DMS153 (cell line): ENCODE measurements around the gene C17orf113.
"Not testable (repeated sequence)": the region's sequence is repeated elsewhere in the genome, so short reads cannot be mapped to it uniquely, and the experiment has no call there.

ENCODE experiments used
- DNase-seq: peaks from one replicate; lab custom pipeline; 2025; lab: John Stamatoyannopoulos, UW

The C17orf113 gene

DNA sequence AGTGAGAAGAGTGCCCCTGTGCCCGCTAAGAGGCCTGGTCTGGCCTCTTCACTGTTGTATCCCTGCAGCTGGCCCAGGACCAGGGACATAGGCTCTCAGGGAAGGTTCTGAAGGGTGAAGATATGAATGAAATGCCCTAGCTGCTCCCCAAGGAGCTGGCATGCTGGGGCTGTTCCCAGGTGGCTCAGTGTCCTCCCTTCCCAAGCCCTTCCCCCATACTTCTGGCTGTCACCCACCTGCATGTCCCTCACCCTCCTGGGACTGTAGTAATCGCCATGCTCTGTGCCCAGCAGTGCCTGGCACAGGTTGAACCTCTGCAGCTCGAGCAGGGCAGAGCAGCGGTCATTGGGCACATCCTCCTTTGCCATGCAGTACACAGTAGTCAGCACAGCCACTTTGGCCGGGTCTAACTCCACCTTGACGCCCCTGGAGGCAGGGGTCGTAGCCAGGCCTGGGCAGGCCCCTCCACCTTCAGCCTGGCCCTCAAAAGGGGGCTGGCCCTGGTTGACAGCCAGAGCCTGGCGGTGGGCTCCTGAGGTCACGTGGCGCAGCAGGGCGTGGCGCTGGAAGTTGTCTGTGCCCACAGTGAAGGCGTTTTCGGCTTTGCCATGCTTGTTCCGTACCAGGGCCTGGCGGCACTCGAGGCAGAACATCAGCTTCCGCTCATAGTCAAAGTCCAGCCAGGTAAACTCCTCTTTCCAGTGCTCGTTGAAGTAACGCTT is 7.6 kb downstream of the C17orf113 start:
- DNase-seq, result no peak

DNA sequence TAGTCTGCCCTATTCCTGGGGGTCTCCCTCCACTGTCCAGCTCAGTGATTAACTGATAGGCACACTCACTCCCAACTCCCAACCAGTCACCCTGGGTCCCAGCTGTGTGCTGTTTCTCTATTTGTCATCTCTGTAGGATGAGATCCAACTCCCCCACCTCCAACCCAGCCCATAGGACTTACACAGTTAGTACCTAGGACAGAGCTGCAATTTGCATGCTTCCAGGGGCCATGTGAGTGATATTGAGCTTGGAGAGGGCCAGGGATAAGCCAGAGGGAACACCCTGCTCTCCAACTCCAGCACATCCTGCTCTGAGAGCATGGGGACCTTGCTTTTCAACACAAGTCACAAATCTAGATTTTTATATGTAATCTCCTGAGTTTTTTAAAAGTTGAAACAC is 8.8 kb downstream of the C17orf113 start:
- no peak for DNase-seq

DNA sequence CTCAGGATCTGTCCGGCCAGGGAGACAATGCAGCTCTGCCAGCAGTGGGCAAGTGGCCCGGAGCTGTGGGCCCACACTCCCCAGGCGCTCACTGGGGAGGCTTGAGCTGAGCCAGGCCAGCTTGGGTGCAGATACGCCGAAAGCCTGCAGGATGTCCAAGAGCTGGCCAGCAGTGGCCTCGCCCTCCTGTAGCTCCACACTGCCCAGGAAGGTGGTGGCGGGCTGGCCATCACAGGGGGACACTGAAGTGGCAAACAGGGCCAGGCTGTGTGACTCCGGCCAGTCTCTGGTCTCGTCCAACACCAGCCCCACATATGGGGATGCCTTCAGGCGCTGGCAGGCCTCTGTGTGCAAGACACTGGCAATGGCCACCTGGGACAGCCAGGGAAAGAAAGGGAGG is 9.6 kb downstream of the C17orf113 start:
- no peak for DNase-seq

DNA sequence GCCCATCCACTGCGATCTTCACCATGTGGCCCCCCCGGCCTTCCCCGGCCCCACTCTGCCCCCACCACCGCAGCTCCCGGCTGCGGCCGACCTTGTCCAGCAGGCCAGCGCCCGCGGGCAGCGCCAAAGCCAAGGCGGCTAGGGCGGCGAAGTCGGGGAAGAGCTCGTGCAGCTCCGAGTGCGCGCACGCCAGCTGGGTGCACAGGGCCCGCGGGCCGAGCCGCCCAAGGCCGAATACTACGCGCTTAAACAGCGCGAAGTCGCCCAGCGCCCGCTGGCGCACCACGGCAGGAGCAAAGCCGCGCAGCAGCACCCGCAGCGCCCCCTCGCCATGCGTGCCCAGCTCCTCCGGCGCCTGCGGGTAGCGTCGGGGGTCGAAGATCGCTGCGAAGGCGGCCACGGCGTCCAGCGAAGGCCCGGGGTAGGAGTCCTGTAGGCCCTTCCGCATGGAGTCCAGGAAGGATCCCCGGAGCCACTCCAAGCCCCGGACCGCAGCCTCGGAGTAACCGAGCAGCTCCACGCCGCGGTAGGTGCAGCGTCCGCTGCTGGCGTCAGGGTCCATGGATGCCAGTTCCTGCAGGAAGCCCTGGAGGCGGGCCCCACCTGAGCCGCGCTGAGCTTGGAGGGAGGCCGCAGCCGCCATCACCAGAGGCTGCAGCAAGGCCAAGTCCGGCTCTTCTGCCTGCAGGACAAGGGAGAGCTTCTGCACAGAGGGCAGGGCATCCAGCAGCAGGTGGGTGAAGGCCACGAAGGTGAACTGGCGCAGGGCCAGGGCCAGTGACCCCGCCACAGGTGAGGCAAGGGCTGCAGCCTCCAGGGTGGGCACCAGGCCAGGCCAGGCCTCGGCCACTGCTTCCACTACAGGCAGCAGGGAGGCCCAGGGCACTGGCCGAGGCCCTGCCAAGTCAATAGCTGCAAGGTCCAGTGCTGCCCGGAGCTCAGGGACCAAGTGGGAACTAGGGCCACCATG is 10.3 kb downstream of the C17orf113 start:
- no peak for DNase-seq

DNA sequence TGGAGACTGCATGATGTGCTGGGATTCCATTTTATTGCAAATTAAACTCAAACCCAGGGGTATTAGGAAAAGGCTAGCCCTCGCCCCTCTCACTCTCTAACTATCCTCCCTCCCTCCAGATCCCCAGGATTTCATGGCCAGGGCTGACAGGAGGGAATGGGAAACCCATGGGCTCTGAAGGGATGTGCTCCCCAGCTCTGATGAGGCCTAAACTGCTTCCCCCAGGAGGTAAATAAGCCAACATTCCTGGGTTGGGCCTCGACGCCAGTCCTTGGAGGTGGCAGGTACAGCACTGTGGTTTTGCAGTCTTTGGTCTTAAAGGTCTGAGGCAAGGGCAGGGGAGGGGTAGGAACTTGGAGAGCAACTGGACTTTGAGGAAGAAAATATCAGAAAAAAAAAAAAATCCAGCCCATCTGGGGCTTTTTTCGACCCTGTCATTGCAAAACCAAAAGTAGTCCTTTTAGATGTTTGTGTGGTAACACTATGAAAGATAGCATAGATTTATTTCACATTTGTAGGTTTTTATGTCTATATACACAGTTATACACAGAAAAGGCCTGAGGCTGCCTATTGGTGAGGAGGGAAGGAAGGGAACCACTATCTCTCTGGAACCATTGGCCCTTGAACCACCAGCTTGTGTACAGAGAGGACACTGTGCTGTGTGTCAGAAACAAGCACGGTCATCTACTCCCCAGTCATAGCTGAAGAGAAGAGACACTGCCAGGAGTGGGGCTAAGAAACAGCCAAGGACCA is 12.0 kb downstream of the C17orf113 start:
- no peak for DNase-seq

DNA sequence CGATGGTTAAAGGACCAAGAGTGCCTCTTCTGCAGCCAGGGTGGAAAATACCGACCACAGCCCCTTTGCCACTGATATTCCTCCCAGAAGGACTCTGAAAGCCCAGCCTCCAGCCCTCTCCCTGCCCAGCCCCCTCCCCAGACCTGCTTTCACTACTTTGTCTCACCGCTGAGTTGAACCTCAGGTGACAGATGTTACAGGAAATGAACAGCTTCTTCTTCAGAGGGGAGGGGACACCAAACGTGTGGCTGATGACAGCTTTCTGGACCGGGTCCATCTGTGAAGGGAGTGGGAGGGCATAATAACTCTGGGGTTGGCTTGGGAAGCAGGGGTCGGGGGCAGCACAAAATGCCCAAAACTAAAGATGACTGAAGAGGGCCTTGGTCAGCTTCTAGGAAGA is 16.3 kb downstream of the C17orf113 start:
- DNase-seq, result no peak

DNA sequence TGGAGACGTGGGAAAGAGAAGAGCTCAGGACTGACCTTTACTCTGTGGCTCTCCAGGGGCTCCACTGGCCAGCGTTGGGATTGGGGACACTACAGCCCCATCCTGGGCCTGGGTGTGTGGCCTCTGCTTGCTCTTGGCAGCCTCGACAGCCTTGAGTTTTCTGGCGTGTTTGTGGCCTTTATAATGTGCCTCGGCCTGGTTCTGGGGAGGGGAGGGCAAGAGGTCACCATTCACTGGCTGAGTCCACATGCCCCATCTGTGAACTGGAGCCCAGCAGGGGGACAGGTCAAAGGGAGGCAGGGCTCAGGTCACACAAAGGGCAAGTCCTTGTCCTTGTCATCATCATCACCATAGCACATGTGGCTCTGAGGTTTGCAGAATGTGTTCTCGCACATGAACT is 18.8 kb downstream of the C17orf113 start:
- no peak for DNase-seq

DNA sequence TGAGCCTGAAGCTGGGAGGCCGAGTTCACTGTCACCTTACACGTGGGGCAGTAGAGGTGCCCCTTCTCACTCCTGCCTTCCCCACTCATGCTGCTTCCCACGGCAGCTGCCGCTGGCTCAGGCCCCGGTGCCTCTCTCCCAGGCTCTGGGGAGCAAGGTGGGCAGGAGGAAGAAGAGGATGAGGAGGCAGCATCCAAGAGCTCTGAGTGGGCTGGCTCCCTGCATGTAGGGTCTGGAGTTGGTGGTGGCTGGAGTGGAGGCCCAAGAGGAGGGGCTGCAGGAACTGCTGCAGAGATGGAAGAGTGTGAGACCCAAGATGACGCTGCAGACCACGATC is 21.6 kb downstream of the C17orf113 start:
- no peak for DNase-seq

DNA sequence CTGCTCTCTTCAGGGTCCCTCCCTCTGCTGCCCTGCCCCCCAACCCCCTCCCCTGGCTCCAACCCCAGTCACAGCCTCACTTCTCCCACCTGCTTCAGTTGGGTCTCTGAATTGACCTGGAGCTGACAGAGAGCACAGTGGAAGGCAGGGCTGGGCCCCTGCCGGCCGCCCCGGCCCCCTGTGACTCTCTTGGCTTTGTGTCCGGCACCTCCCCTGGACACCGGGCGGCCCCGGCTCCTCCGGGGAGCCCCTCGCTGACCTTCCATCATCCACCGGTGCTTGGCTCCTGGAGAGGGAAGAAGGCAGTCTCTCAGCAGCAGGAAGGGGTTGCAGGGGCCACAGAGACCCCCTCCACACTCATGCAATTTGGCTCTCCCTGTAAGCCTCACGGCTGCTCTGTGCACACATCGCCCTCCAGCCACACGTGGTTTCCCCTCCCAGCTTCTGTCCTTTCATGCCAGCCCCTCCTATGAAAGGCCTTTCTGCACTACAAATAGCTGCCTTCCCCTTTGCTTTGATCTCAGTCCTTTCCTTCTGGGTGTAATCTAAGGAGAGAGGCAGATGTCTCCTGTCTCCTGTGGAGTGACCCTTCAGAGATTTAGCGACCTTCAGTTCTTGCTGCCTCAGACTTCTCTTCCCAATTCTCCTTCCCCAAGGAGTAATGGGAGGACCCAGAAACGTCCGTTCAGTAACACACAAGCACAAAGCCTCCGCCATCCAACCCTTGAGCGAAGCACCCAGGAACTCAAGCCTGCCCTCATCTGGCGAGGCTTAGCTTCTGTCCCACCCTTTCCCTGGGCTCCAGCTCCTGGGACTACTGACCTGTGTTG is 22.2 kb downstream of the C17orf113 start:
- no peak for DNase-seq

DNA sequence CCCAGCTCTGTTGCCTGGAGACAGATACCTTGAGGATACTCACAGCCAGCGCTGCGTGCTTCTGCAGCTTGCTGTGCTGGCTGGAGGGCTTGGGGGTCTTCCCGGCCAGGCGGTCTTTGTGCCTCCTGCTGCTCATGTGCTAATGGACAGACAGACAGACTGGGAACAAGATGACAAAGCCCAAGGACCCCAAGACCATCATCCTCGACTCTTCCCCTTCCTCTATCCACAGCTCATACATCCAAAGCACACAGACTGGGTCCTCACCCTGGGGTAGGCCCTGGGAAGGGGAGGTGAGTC is 22.9 kb downstream of the C17orf113 start:
- DNase-seq, result no peak

DNA sequence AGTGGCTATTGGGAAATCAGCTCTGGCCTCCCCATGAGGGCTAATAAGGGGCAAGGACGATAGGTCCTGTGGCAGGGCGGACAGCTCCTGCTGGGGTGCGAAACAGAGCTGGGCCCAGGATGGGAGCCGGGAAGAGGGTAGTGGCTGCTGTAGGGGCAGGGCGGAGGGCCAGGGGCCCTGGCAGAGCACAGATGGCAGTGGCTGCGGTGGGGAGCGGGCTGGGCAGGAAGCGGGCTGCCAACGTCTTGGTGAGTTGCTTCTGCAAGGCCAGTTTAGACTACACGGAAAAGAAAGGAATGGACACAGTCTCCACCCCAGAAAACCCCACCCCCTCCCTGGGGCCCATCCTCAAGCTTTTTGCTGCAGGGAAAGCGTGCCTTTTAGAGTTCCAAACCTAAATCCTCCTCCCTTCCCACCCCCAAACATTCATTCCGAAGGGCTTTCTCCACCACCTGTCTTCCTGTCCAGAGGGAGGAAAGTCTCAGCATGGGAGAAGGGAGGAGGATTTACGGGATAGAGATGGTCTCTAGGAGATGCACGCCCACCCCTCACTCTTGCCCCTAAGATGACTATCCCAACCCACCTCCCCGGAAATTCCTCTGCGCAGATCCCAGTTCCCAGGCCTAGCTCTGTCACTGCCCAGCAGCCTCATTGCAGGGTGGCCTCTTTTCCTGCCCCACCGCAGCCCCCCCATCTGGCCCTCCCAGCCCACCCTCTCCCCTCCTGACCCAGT is 23.4 kb downstream of the C17orf113 start:
- no peak for DNase-seq

DNA sequence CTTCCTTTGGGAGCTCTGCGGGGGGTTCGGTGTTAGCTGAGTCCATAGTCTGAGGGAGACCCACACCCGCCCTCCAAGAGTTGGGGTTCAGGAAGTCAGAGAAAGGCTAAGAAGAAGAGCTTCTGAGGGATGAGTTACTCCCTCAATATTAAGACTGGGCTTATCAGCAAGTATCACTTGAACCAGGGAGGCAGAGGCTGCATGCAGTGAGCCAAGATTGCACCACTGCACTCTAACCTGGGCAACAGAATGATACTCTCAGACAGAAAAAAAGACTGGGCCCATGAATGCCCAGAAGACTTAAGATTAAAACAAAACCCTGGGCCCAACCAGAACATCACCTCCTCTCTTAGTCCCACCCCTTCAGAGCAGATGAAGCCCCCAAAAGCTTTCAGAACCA is 24.5 kb downstream of the C17orf113 start:
- no peak for DNase-seq

DNA sequence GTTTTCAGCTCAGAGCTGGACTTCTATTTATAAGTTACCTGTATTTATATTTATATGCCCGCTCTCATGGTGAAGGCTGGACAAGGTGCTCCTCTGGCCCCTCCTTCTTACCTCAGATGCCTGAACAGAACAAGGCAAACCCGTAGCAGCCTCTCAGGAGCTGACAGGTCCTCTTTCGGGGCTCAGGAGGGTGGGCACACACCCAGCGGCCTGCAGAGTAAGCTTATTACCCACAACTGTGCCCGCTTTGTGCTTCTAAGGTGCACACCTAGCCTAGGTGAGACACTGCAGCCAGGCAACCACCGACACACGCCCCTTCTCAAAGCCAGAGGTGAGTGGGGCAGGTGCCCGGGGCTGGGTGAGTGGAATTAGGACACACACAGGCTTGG is 25.2 kb downstream of the C17orf113 start:
- DNase-seq, result no peak

DNA sequence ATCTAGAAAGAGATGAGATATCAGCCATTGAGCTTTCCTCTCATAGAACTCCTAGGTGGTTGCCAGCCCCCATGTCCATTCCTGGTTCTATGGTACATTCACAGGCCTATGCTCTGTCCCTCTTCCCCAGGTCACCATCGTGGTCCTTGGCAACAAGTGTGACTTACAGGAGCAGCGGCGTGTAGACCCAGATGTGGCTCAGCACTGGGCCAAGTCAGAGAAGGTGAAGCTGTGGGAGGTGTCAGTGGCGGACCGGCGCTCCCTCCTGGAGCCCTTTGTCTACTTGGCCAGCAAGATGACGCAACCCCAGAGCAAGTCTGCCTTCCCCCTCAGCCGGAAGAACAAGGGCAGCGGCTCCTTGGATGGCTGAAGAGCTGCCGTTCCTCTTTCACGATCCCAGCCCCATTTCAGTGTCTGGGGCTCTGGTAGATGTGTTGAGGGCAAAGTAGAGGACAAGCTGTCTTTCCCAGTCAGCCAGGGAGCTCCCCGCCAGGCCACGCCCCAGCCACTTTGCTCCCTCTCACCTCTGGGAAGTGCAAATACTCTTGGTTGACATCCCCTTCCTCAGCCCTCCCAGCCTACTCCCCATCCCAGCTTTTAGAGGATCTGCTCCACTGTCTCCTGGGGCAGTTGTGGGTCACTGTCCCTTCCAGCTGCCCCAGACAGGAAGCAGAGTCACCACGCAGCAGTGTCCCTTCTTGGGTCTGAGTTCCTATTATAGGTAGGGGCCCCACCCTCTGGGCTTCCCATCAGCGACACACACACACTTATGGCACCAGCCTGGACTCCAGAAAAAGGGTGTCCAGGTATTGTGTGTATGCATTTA is 26.7 kb downstream of the C17orf113 start:
- DNase-seq, result no peak

DNA sequence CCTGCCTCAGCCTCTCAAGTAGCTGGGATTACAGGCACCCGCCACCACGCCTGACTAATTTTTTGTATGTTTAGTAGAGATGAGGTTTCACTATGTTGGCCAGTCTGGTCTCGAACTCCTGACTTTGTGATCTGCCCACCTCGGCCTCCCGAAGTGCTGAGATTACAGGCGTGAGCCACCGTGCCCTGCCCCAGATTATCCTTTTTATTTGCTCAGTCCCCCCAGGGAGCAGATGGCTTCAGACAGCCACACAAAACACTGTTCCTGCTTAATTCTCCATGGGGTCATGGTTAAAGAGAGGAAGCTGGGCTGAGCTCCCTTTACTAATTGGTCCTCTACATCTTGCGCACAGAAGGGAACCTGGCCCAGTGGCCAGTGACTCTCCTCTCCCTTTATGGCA is 29.6 kb downstream of the C17orf113 start:
- not testable (repeated sequence) for DNase-seq

DNA sequence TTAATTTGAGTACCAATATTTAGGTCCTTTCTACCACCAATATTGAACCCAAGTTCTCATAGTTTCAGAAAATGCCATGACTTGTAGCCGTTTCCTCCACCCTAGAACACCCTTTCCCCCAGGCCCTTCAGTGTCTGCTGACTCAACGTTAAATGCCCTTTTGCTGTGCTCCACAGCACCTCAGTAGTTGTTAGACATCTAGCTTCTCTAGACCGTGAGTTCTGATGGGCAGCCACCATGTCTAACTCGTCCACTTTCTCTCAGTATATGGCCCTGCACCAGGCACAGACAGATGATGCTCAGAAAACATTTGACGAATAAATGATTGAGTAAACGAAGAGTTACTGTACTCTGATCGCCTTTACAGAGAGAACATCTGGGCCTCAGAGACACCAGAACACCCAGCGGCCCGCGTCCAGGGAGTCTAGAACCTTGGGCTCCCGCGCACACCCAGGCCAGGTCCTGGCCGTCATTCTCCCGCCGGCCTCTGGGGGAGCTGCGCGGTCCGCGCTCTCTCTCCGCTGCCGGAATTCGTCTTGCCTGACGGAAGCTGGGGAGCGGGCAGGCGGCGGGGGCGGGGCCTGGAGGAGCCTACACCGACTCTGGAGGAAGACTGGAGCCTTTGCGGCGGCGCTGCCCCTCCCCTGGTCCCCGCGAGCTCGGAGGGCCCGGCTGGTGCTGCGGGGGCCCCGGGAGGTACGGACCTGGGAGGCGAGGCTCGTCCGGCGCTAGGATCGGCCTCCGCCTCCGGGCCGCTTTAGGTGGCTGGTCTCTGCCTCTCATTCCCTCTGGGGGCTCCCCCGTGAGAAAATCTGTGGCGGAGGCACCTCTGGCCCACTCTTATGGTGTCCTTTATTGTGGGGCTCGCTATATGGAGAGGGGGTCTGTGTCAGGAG is 30.6 kb downstream of the C17orf113 start, which contains the start of gene NKIRAS2:
NKIRAS2 (plus strand) TSS at position 582 of the 896 bp plus-strand sequence. CDS start 1,488 bp downstream, outside the sequence.
- peak; percentile 80 for DNase-seq

DNA sequence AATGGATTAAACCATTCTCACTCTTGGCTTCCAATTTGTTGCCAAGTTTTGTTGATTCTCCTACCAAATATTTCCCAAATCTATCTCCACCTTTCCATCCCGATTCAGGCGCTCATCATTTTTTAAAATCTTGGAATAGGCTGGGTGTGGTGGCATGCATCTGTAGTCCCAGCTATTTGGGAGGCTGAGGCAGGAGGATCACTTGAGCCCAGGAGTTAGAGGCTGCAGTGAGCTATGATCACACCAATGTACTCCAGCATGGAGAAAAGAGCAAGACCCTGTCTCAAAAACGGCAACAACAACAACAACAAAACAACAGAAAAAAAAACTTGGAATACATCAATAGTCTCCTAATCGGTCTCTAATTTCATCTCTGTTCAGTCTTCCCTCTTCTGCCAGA is 31.4 kb downstream of the C17orf113 start:
- no peak for DNase-seq

DNA sequence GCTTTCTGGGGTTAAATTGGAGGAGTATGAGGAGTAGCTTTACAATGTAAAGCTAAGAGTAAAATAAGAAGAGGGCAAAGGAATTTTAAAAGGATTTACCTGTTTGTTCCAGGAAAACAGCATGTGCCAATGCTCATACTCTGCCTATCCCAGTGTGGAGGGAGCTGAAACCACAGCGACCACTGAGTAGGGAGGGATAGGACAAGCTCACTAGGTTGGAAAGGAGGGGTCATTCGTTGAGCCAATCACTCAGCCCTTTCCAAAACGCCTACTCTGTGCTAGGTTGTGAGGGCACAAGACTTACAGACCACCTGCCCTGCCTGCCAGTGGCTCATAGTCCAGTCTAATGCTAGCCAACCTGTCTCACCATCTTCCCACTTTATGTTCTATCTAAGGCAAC is 32.1 kb downstream of the C17orf113 start:
- no peak for DNase-seq

DNA sequence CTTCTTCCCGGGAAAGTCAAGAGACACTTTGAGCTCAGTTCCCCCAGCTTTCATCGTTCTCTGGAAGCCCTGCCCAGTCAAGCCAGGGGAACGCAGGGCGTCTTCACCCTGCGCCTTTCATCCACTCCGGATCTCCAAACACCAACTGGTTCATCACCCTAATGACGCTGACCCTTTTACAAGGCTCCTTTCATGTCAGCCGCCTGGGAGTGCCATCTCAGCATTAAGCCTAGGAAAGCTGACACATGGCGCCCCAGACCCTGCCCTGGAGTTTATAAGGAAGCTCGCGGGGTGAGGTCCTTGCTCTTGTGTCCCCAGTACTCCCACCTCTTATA is 32.6 kb downstream of the C17orf113 start:
- no peak for DNase-seq
